B cell (primary cell): ENCODE results near the gene RMND5A. TPM values are rescaled to one million over a fixed set of nuclear protein-coding genes. Genes with fewer than 3 reads are reported as not detected.

Experiments
- ATAC-seq: fragments of 200-7000 bp; cut with Tn5 transposase; one replicate; pipeline ENCODE4 v1.10.0; 2021; ENCODE audit warnings: low read depth, mild to moderate bottlenecking, moderate number of reproducible peaks, moderate library complexity
- CTCF ChIA-PET: fragments of 350-600 bp; sonication (Branson Sonifier 250); formaldehyde crosslinking; loops from one replicate; lab custom pipeline; 2021; ENCODE audit warnings: antibody characterized with exemption, inconsistent platforms; lab: Charles Lee
- POLR2A ChIA-PET: fragments of 350-600 bp; sonication (Branson Sonifier 250); formaldehyde crosslinking; loops from one replicate; lab custom pipeline; 2021; ENCODE audit warnings: antibody characterized with exemption; lab: Charles Lee
- DNase-seq: peaks from one replicate; pipeline ENCODE4 v3.0.0; 2013
- H2AFZ ChIP-seq: 2 replicates; pipeline ENCODE4 v1.6.1; 2012; ENCODE audit warnings: mild to moderate bottlenecking, low read depth, low read length; ENCODE audit not compliant: insufficient read depth, poor library complexity, severe bottlenecking
- H3K27ac ChIP-seq, 2 donors: 1 replicate in 1 of 2; 2 replicates in 1 of 2; pipeline ENCODE4 v1.5.1; 2012 to 2013; ENCODE audit warnings: low read length in 2 of 2, mild to moderate bottlenecking in 2 of 2, moderate library complexity in 1 of 2
- H3K27me3 ChIP-seq, 4 experiments: fragments of 200-600 bp in 1 of 4; sonication (generic) in 1 of 4; replicated peaks in 1 of 4; 1 replicate in 2 of 4; 2 replicates in 2 of 4; pipeline versions ENCODE4 v1.6.1 to v1.7.0; 2013 to 2016; ENCODE audit warnings: low read length in 3 of 4, mild to moderate bottlenecking in 2 of 4, mixed read lengths in 1 of 4, moderate library complexity in 1 of 4; ENCODE audit not compliant: insufficient read depth in 4 of 4, control insufficient read depth in 3 of 4; ENCODE audit errors: control extremely low read depth in 1 of 4
- H3K36me3 ChIP-seq, 2 experiments: replicated peaks in 1 of 2; 1 replicate in 1 of 2; 2 replicates in 1 of 2; pipeline versions ENCODE4 v1.6.1 to v1.7.1; 2013; ENCODE audit warnings: low read length in 1 of 2; ENCODE audit not compliant: insufficient read depth in 2 of 2, control insufficient read depth in 1 of 2; ENCODE audit errors: control extremely low read depth in 1 of 2, extremely low read depth in 1 of 2
- H3K4me1 ChIP-seq, 2 donors: fragments of 200-600 bp in 1 of 2; sonication (generic) in 1 of 2; 1 replicate in 1 of 2; 2 replicates in 1 of 2; pipeline versions ENCODE4 v1.5.1 to v1.6.1; 2013 to 2017; ENCODE audit warnings: low read length in 2 of 2; ENCODE audit not compliant: control insufficient read depth in 2 of 2, insufficient read depth in 2 of 2
- H3K4me2 ChIP-seq: replicated peaks from 2 replicates; pipeline ENCODE3; 2012; ENCODE audit warnings: mild to moderate bottlenecking, low read depth, low read length; ENCODE audit not compliant: poor library complexity, severe bottlenecking
- H3K4me3 ChIP-seq, 5 experiments: fragments of 200-600 bp in 1 of 5; sonication (generic) in 1 of 5; 1 replicate in 3 of 5; 2 replicates in 2 of 5; pipeline versions ENCODE4 v1.5.1 to v1.7.0; 2011 to 2016; ENCODE audit warnings: low read length in 4 of 5, mild to moderate bottlenecking in 4 of 5, low read depth in 2 of 5, control low read depth in 1 of 5, moderate library complexity in 1 of 5; ENCODE audit not compliant: insufficient read depth in 1 of 5; ENCODE audit errors: control extremely low read depth in 1 of 5, extremely low read depth in 1 of 5
- H3K79me2 ChIP-seq: fragments of 200-600 bp; sonication (generic); one replicate; pipeline ENCODE4 v1.6.0; 2016; ENCODE audit warnings: low read length; ENCODE audit not compliant: control insufficient read depth, insufficient read depth
- H3K9ac ChIP-seq: fragments of 200-600 bp; sonication (generic); 2 replicates; pipeline ENCODE4 v1.6.1; 2017; ENCODE audit warnings: mild to moderate bottlenecking, low read length, moderate library complexity
- H3K9me3 ChIP-seq, 3 donors: one replicate each; pipeline versions ENCODE4 v1.6.1 to v1.7.1; 2013; ENCODE audit warnings: low read length in 2 of 3; ENCODE audit not compliant: control insufficient read depth in 2 of 3, insufficient read depth in 1 of 3; ENCODE audit errors: control extremely low read depth in 1 of 3
- H4K20me1 ChIP-seq: 2 replicates; pipeline ENCODE4 v1.6.0; 2012; ENCODE audit warnings: mild to moderate bottlenecking, low read length; ENCODE audit not compliant: insufficient read depth, control insufficient read depth, poor library complexity, severe bottlenecking
- H3K27ac Mint-ChIP-seq: one replicate; pipeline ENCODE4 v1.8.0; 2021; ENCODE audit warnings: mixed read lengths
- H3K27me3 Mint-ChIP-seq: one replicate; pipeline ENCODE4 v1.8.0; 2021; ENCODE audit warnings: mixed read lengths
- H3K4me1 Mint-ChIP-seq: one replicate; pipeline ENCODE4 v1.8.0; 2021; ENCODE audit warnings: mixed read lengths
- H3K4me3 Mint-ChIP-seq: one replicate; pipeline ENCODE4 v1.8.0; 2021; ENCODE audit warnings: mixed read lengths
- H3K9me3 Mint-ChIP-seq: one replicate; pipeline ENCODE4 v1.8.0; 2022; ENCODE audit warnings: mixed read lengths; ENCODE audit not compliant: insufficient read depth
- CTCF ChIP-seq: fragments of 200-600 bp; IDR thresholded peaks from one replicate; pipeline ENCODE4 v1.8.0; 2022; ENCODE audit warnings: antibody characterized with exemption, mild to moderate bottlenecking
- EZH2 ChIP-seq: IDR thresholded peaks from 2 replicates; pipeline ENCODE4 v1.6.1; 2012; ENCODE audit warnings: borderline replicate concordance, low read depth, mild to moderate bottlenecking, moderate library complexity, low read length; ENCODE audit not compliant: insufficient read depth, poor library complexity, severe bottlenecking
- WGBS: methylation state at CpG from one replicate; pipeline ENCODE4 v1.1.5; 2013; ENCODE audit warnings: missing lambda C conversion rate; ENCODE audit not compliant: insufficient coverage; 5-methylcytosine and 5-hydroxymethylcytosine counted together
- intact Hi-C: fragments of 100-400 bp; cut with micrococcal nuclease; formaldehyde crosslinking; loops from one replicate; pipeline ENCODE4 v1.10.0; 2022
- polyA plus RNA-seq: library from polyadenylated mRNA; depleted of rRNA; stranded (reverse); fragments of >200 nt; gene quantifications from 2 replicates; pipeline ENCODE4 v1.2.3, GENCODE V29; 2012
- total RNA-seq, 2 donors: library from RNA; stranded (reverse); fragments of 120-200 nt in 1 of 2; gene quantifications; 1 replicate in 1 of 2; 2 replicates in 1 of 2; pipeline versions ENCODE4 v1.2.3 to v1.2.4, GENCODE V29; 2013 to 2022

The RMND5A gene
- total and polyA plus RNA-seq, 2 donors (not counting 1 experiment from before 2014, with no cell fraction given) = 13.0 to 33.7 TPM

- no peaks in the 10 kb centered on the region for H3K27me3 ChIP-seq
- H3K36me3 ChIP-seq = no peaks in the 10 kb centered on the region
- intact Hi-C loops = no loop called here
- no peaks in the 10 kb centered on the region for H3K4me1 ChIP-seq
- H3K4me3 ChIP-seq = no peak overlapping the region
- H3K79me2 ChIP-seq = no peaks in the 10 kb centered on the region
- no peak overlapping the region for H3K4me2 ChIP-seq
- Mint-ChIP-seq H3K9me3 (no peaks in the 10 kb centered on the region), H3K27ac (no peak overlapping the region), H3K27me3 (no peaks in the 10 kb centered on the region), H3K4me1 (no peaks in the 10 kb centered on the region), H3K4me3 (no peak overlapping the region)
- ChIA-PET POLR2A (no interaction called here), CTCF (no interaction called here)
- H3K9me3 ChIP-seq = no peaks in the 10 kb centered on the region
- no peak overlapping the region for H3K27ac ChIP-seq
- no peak for DNase-seq
- ATAC-seq = no peak
- no peak overlapping the region for H3K9ac ChIP-seq
- TF ChIP-seq CTCF (no peak), EZH2 (no peak)
- no CpG with 5 or more reads among the region's 1 CpG for WGBS
- no peaks in the 10 kb centered on the region for H4K20me1 ChIP-seq
- no peak overlapping the region for H2AFZ ChIP-seq
Observed at GRCh38 chr2:86673986-86674670, 46.0 kb upstream of the RMND5A start.

- Mint-ChIP-seq H3K9me3 (no peaks in the 10 kb centered on the region), H3K27ac (no peak overlapping the region), H3K27me3 (no peaks in the 10 kb centered on the region), H3K4me1 (no peaks in the 10 kb centered on the region), H3K4me3 (no peak overlapping the region)
- Histone ChIP-seq H4K20me1 (no peaks in the 10 kb centered on the region), H3K36me3 (no peaks in the 10 kb centered on the region), H3K4me1 (no peaks in the 10 kb centered on the region), H2AFZ (no peak overlapping the region), H3K9me3 (no peaks in the 10 kb centered on the region), H3K4me3 (no peak overlapping the region), H3K79me2 (no peaks in the 10 kb centered on the region), H3K27ac (no peak overlapping the region), H3K27me3 (no peaks in the 10 kb centered on the region), H3K4me2 (no peak overlapping the region), H3K9ac (no peak overlapping the region)
- intact Hi-C loops = no loop called here
- TF ChIP-seq EZH2 (no peak), CTCF (no peak)
- ChIA-PET CTCF (interaction anchor here (1.4 kb wide), 1 partner anchor 279 kb away, joined by 3 read pairs; no protein-coding TSS in a partner anchor), POLR2A (no interaction called here)
- no CpG with 5 or more reads among the region's 2 CpGs for WGBS
- DNase-seq (no peak), ATAC-seq (no peak)
Observed at GRCh38 chr2:86675104-86675503, 45.0 kb upstream of the RMND5A start.
